ENCODE data around the gene GRB2. TPM values are rescaled to one million over a fixed set of nuclear protein-coding genes. Genes with fewer than 3 reads are reported as not detected.
A peak's percentile ranks its signal among the peaks of the same experiment; 100 is the strongest.
"Not testable (repeated sequence)": the region's sequence is repeated elsewhere in the genome, so short reads cannot be mapped to it uniquely, and the experiment has no call there.

Gene GRB2
- total RNA-seq, 8 experiments from 2014 or later, result 37.1 to 76.5 (median 43.9) TPM

DNA sequence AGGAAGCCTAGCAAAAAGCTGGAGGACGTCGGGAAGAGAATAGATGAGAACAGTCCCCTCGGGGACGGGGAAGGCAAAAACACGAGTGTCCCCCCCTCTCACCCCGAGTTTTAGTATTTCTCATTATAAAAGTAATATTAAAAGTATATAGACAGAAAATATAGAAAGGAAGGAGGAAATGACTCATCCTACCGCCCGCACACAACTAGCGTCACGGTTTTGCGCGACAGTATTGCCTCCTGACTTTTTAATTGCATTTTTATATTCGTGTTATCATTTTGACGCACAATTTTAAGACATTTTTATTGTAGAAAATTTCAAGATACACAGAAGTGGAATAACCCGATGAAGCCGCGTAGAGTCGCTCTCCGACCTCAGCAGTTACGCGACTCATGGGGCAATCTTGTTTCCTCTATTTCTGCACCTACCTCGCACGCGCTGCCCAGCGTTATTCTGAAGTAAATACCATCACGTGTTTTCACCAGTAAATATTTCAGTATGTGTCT is 115.6 kb downstream of the GRB2 start:
- Histone ChIP-seq H3K27ac (no peak overlapping the region), H3K4me1 (replicated peaks in 1 of 2) (peaks cover 0 to 3% of the 10 kb centered on the region in 2 donors), H3K4me3 (peak overlapping the region; percentile 48 to 85 (median 53))
- ATAC-seq (replicated peaks in 6 of 8), result peak in 3 of 8 experiments; percentile 1 to 9 (median 6)
- 0 to 84% (median 20%) methylated on average over 9 to 24 of the region's 26 CpGs for WGBS, 10 experiments
- in situ Hi-C loops (cut with MboI; ENCODE audit: low pct_unique_long_range_greater_than_20kb in 2 of 9, low sequenced_read_pairs in 9 of 9, unreplicated experiment in 9 of 9), result loop anchor here in 1 of 9 experiments (25.0 kb wide), 1 partner anchor 122 kb away; the partner anchor contains the start of gene GRB2

DNA sequence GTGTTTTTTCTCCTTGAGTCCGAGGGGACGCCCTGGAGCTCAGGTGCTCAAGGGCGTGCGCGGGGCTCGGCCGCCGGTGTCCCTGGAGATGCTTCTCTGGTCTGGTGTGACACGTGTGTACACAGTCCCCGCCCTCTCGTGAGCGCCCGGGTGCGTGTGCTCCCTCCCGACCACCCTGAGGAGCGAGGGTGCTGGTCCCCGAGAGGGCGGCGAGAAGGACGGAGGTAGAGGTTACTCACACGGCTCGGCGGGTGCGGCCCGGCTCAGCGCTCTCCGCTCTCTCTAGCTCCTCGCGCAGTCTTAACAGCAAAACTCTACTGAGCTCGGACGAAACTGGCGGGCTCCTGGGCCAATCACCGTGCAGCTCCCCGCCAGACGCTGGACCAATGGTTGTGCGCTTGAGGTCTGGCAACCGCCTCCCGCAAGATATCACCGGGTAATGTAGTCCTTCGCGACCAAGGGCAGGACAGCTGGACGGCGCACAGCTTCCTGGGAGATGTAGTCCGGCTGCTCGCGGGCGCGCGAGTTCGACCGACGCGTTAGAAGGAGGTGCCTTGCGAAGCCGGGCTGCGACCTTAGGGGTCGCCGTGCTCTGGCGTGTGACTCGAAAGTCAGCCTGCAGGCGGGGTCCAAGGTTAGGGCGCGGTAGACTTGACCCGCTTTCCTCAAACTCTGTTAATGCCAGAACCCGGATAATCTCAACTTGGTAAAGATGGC is 116.2 kb downstream of the GRB2 start, which contains the start of gene SLC25A19:
TSS of gene SLC25A19 (minus strand) at position 319 of the 717 bp plus-strand sequence. CDS start 2,669 bp downstream, outside the sequence.
- H3K4me3 ChIP-seq, result peak within 1 kb of the TSS; percentile 48 to 85 (median 53)
- no peak within 1 kb of the TSS for H3K27ac ChIP-seq
- in situ Hi-C loops (cut with MboI; ENCODE audit: low pct_unique_long_range_greater_than_20kb in 2 of 9, low sequenced_read_pairs in 9 of 9, unreplicated experiment in 9 of 9), result loop anchor here in 1 of 9 experiments (25.0 kb wide), 1 partner anchor 123 kb away; the partner anchor contains the start of gene GRB2
- ATAC-seq (replicated peaks in 6 of 8), result peak; percentile 95 to 98 (median 98)
- H3K4me1 ChIP-seq (replicated peaks in 1 of 2), result peaks cover 0 to 3% of the 10 kb centered on the region in 2 donors
- 0 to 3% (median 0%) methylated on average over 3 to 14 of the region's 65 CpGs; no CpG with 5 or more reads in 1 of the 10 experiments for WGBS, 10 experiments

DNA sequence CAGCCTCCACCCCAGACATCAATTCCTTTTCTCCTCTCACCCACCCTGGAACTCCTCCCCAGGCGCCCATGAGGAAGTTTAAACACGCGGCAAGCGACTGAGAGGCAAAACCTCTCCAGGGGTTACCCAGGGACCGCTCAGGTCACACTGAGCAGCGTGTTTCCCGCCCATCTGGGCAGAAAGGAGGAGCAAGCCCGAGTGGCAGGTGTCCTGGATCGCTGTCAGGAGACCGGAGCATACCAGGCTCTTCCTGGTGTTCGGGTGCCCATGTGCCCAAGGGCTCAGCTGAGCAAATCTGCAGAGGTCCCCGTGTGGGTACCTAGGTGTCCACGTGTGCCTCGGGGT is 116.7 kb downstream of the GRB2 start:
- 0% methylated on average over 1 of the region's 14 CpGs; no CpG with 5 or more reads in 9 of the 10 experiments for WGBS, 10 experiments
- Histone ChIP-seq H3K27ac (no peak overlapping the region), H3K4me1 (replicated peaks in 1 of 2) (peaks cover 0 to 3% of the 10 kb centered on the region in 2 donors), H3K4me3 (peak overlapping the region; percentile 48 to 85 (median 53))
- peak in 5 of 8 experiments; percentile 11 to 35 (median 12) for ATAC-seq (replicated peaks in 6 of 8)
- in situ Hi-C loops (cut with MboI; ENCODE audit: low pct_unique_long_range_greater_than_20kb in 2 of 9, low sequenced_read_pairs in 9 of 9, unreplicated experiment in 9 of 9), result loop anchor here in 1 of 9 experiments (25.0 kb wide), 1 partner anchor 124 kb away; the partner anchor contains the start of gene GRB2

DNA sequence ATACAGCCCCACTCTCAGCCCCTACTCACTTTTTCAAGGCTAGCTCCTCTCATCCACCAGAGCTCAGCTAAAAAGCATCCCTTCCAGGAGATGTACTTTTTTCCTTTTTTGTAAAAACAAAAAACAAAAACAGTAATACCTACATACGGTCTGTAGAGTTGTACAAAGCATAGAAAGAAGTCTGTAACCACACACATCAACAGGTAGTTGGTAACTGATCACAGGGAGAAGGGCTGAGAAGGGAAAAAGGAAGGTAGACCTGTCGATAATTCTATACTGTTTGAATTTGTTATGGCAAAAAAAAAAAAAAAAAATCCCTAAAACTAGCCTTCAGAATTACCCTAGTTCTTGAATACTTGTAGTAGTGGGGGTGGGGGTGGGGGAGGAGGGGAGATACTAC is 117.1 kb downstream of the GRB2 start:
- in situ Hi-C loops (cut with MboI; ENCODE audit: low pct_unique_long_range_greater_than_20kb in 2 of 9, low sequenced_read_pairs in 9 of 9, unreplicated experiment in 9 of 9), result loop anchor here in 1 of 9 experiments (25.0 kb wide), 1 partner anchor 124 kb away; the partner anchor contains the start of gene GRB2
- WGBS, 10 experiments, result 0 to 61% (median 20%) methylated on average over 1 to 2 of the region's 2 CpGs; no CpG with 5 or more reads in 2 of the 10 experiments
- peak overlapping the region; percentile 48 to 85 (median 53) for H3K4me3 ChIP-seq
- ATAC-seq (replicated peaks in 6 of 8), result no peak
- H3K27ac ChIP-seq, result no peak overlapping the region
- H3K4me1 ChIP-seq (replicated peaks in 1 of 2), result peaks cover 0 to 3% of the 10 kb centered on the region in 2 donors

DNA sequence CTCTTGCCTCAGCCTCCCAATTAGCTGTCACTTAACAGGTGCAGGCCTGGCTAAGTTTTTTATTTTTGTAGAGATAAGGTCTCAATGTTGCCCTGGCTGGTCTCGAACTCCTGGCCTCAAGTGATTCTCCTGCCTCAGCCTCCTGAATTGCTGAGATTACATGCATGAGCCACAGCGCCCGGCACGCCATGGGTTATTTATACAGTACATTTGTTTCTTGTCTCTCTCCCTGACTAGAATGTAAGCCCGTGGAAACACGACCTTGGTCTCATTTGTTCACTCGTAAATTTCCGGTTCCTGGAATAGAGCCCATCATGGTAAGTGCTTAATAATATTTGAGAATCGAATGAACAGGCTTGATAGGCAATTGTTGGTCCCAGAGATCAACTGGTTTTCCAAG is 118.3 kb downstream of the GRB2 start:
- 83 to 100% (median 96%) methylated on average over 1 to 9 of the region's 9 CpGs; no CpG with 5 or more reads in 2 of the 10 experiments for WGBS, 10 experiments
- in situ Hi-C loops (cut with MboI; ENCODE audit: low pct_unique_long_range_greater_than_20kb in 2 of 9, low sequenced_read_pairs in 9 of 9, unreplicated experiment in 9 of 9), result loop anchor here in 1 of 9 experiments (25.0 kb wide), 1 partner anchor 125 kb away; the partner anchor contains the start of gene GRB2
- H3K4me1 ChIP-seq (replicated peaks in 1 of 2), result peaks cover 0 to 3% of the 10 kb centered on the region in 2 donors
- no peak overlapping the region for H3K27ac ChIP-seq
- no peak overlapping the region for H3K4me3 ChIP-seq
- no peak for ATAC-seq (replicated peaks in 6 of 8)

DNA sequence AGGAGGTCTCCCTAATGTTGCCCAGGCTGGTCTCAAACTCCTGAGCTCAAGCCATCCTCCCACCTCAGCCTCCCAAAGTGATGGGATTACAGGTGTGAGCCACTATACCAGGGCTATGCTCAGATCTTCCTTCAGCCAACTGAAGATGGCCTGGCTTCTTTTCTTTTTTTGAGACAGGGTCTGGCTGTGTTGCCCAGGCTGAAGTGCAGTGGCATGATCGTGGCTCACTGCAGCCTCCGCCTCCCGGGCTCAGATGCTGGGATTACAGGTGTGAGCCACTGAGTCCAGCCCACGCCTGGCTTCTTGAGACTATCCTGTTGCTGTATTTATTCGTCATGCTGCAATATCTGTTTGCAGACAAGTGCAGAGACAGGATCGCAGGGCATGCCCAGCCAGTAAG is 120.4 kb downstream of the GRB2 start:
- ATAC-seq (replicated peaks in 6 of 8), result no peak
- 67 to 92% (median 90%) methylated on average over 1 to 4 of the region's 6 CpGs; no CpG with 5 or more reads in 5 of the 10 experiments for WGBS, 10 experiments
- peaks cover 0 to 3% of the 10 kb centered on the region in 2 donors for H3K4me1 ChIP-seq (replicated peaks in 1 of 2)
- no peak overlapping the region for H3K27ac ChIP-seq
- H3K4me3 ChIP-seq, result no peak overlapping the region
- in situ Hi-C loops (cut with MboI; ENCODE audit: low pct_unique_long_range_greater_than_20kb in 2 of 9, low sequenced_read_pairs in 9 of 9, unreplicated experiment in 9 of 9), result loop anchor here in 1 of 9 experiments (25.0 kb wide), 1 partner anchor 127 kb away; the partner anchor contains the start of gene GRB2

DNA sequence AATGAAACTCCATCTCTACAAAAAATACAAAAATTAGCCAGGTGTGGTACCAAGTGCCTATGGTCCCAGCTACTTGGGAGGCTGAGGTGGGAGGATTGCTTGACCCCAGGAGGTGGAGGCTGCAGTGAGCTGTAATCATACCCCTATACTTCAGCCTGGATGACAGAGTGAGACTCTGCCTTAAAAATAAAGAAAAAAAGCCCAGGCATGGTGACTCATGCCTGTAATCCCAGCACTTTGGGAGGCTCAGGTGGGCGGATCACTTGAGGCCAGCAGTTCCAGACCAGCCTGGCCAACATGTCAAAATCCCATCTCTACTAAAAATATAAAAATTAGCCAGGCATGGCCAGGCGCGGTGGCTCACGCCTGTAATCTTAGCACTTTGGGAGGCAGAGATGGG is 125.3 kb downstream of the GRB2 start:
- in situ Hi-C loops (cut with MboI; ENCODE audit: low pct_unique_long_range_greater_than_20kb in 2 of 9, low sequenced_read_pairs in 9 of 9, unreplicated experiment in 9 of 9), result loop anchor here in 1 of 9 experiments (25.0 kb wide), 1 partner anchor 132 kb away; the partner anchor contains the start of gene GRB2
- peak in 2 of 8 experiments; percentile 33 to 39 for ATAC-seq (replicated peaks in 6 of 8)

DNA sequence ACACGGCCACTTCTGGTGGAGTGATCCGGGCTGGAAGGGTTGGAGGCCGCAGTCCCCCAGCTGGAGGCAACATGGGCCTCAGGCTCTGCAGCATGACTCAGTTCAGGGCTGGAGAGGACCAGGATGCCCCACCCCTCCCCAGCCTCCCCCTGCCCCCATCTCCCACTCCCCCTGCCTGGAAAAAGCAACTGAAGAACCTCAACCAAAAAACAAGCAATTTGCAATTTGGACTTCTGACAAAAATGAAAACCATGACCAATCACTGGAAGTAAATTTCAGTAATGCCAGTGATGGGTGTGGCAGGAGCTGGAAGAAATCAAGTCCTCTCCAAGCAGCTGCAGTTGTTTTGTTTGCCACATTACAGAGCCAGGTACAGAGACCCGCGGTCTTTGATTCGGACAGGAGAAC is 127.8 kb downstream of the GRB2 start:
- H3K27ac ChIP-seq, result no peak overlapping the region
- peak in 3 of 8 experiments; percentile 77 to 84 (median 81) for ATAC-seq (replicated peaks in 6 of 8)
- no peak overlapping the region for H3K4me3 ChIP-seq
- 67 to 100% (median 100%) methylated on average over 1 to 2 of the region's 6 CpGs; no CpG with 5 or more reads in 7 of the 10 experiments for WGBS, 10 experiments
- in situ Hi-C loops (cut with MboI; ENCODE audit: low pct_unique_long_range_greater_than_20kb in 2 of 9, low sequenced_read_pairs in 9 of 9, unreplicated experiment in 9 of 9), result loop anchor here in 1 of 9 experiments (25.0 kb wide), 1 partner anchor 135 kb away; the partner anchor contains the start of gene GRB2
- no peaks in the 10 kb centered on the region for H3K4me1 ChIP-seq (replicated peaks in 1 of 2)

More for the DNA sequence above, 125.3 kb downstream of the GRB2 start:
- 80 to 100% (median 90%) methylated on average over 1 to 3 of the region's 4 CpGs; no CpG with 5 or more reads in 6 of the 10 experiments for WGBS, 10 experiments
- H3K27ac ChIP-seq; H3K4me1 ChIP-seq (replicated peaks in 1 of 2); H3K4me3 ChIP-seq: not testable (repeated sequence)

DNA sequence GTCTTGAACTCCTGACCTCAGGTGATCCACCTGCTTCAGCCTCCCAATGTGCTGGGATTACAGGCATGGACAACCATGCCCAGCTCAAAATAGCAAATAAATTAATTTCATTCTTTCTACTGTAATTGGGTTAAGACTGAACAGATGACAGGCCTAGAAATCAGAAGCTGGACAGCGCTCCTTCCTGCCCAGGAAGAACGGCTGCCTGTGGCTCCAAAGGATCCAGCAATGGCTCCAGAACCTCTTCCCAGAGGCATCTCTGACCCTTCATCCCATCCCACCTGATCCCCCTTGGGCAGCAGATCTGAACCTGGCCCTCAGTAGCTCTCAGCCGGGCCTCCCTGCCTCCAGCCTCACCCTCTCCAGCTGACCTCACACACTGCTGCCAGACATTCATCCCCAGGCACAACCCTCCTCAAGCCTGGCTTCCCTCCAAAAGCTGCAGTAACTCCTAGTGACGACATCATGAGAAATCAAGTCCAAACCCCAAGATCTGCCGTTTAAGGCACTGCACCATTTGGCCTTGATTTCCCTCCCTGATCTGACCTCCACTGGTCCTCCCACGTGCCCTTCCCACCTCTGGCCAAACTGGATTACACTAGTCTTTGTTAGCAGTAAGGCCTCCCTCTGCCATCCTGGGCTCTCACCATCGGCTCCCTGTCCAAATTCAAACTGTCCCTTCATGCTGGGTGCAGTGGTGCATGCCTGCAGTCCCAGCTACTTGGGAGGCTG is 131.3 kb downstream of the GRB2 start:
- no peak overlapping the region for H3K4me3 ChIP-seq
- H3K4me1 ChIP-seq (replicated peaks in 1 of 2), result peaks cover 11% of the 10 kb centered on the region in 2 donors
- no peak overlapping the region for H3K27ac ChIP-seq
- in situ Hi-C loops (cut with MboI; ENCODE audit: low pct_unique_long_range_greater_than_20kb in 2 of 9, low sequenced_read_pairs in 9 of 9, unreplicated experiment in 9 of 9), result no loop called here
- ATAC-seq (replicated peaks in 6 of 8), result no peak
- 33 to 100% (median 88%) methylated on average over 1 to 6 of the region's 7 CpGs; no CpG with 5 or more reads in 2 of the 10 experiments for WGBS, 10 experiments

DNA sequence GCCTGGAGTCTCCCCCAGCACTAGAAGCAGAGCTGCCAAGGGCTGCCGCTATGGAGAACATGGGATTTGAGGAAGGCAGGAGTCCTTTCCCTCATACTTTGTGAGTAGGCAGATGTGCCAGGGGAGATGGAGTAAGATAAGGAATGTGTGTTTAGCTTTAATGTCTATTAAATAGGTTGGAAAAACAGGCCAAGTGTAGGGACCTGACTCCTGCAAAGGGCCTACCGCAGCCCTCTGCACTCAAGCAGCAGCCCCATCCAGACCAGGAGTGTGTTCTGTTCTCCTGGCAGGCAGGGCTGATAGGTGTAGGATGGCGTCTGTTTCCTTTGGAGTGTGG is 132.7 kb downstream of the GRB2 start:
- H3K4me1 ChIP-seq (replicated peaks in 1 of 2), result peaks cover 11 to 13% of the 10 kb centered on the region in 2 donors
- WGBS, 10 experiments, result 27 to 92% methylated on average over 2 of the region's 3 CpGs; no CpG with 5 or more reads in 8 of the 10 experiments
- no peak for ATAC-seq (replicated peaks in 6 of 8)
- in situ Hi-C loops (cut with MboI; ENCODE audit: low pct_unique_long_range_greater_than_20kb in 2 of 9, low sequenced_read_pairs in 9 of 9, unreplicated experiment in 9 of 9), result no loop called here
- H3K27ac ChIP-seq, result no peak overlapping the region
- H3K4me3 ChIP-seq, result no peak overlapping the region

DNA sequence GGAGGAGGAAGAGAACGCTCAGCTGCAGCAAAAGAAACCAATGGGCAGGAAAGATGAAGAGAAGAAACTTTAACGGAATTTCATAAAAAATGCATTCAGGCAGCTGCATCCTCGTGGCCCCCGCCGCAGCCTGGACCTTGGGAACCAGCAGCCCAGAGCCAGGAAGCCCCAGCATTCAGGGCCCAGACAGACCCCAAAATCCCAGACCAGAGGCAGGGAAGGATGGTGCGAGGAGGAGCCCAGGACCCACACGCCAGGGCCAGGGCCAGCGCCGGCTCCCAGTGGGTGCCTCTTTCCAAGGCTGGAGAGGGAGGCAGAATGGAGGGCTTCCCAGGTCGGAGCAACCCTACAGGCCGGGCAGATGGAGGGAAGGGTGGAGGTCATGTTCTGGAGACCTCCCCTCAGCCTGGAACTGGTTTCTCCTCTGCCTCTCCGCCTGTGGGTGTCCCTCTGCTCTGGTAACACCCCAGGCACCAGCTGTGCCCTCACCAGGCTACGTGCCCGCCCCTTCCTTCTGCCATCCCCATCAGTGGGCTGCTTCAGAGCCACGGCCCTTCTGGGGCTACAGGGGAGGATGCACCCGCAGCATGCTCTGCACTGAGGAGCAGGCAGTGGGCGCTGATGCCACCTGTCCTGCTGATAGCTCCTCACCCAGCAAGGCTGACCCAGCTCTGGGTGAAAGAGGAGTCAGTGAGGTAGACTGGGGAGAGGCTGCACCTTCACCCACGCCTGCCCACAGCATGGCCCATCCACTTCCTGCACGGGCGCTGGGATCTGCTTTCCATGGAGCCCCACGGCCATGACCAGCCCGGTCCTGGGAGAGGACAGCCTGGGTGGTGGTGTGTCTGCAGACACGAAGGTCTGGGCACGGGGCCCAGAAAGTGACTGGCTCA is 133.3 kb downstream of the GRB2 start:
- Histone ChIP-seq H3K4me1 (replicated peaks in 1 of 2) (peaks cover 11 to 14% of the 10 kb centered on the region in 2 donors), H3K4me3 (peak overlapping the region; percentile 62 to 90 (median 76)), H3K27ac (no peak overlapping the region)
- in situ Hi-C loops (cut with MboI; ENCODE audit: low pct_unique_long_range_greater_than_20kb in 2 of 9, low sequenced_read_pairs in 9 of 9, unreplicated experiment in 9 of 9), result no loop called here
- no peak for ATAC-seq (replicated peaks in 6 of 8)
- 0 to 100% (median 67%) methylated on average over 1 to 7 of the region's 24 CpGs; no CpG with 5 or more reads in 1 of the 10 experiments for WGBS, 10 experiments

Data from motor neuron (in vitro differentiated cells).